Neural crest cell (in vitro differentiated cells): ENCODE data around the gene BRWD1. TPM values are rescaled to one million over a fixed set of nuclear protein-coding genes. Genes with fewer than 3 reads are reported as not detected.

Experiments
- DNase-seq: peaks from one replicate; pipeline ENCODE4 v3.0.0; 2021; ENCODE audit warnings: low read depth, mixed read lengths, low spot score
- H3K27ac Mint-ChIP-seq: one replicate; pipeline ENCODE4 v1.8.0; 2021; ENCODE audit warnings: mild to moderate bottlenecking, mixed read lengths; ENCODE audit not compliant: unreplicated experiment
- H3K27me3 Mint-ChIP-seq: 2 replicates; pipeline ENCODE4 v1.8.0; 2021; ENCODE audit warnings: low read depth, mild to moderate bottlenecking, mixed read lengths
- H3K36me3 Mint-ChIP-seq: 2 replicates; pipeline ENCODE4 v1.8.0; 2021; ENCODE audit warnings: low read depth, mild to moderate bottlenecking, mixed read lengths
- H3K4me1 Mint-ChIP-seq: 2 replicates; pipeline ENCODE4 v1.8.0; 2021; ENCODE audit warnings: mixed read lengths
- H3K4me3 Mint-ChIP-seq: one replicate; pipeline ENCODE4 v1.8.0; 2021; ENCODE audit warnings: mild to moderate bottlenecking, mixed read lengths
- H3K9me3 Mint-ChIP-seq: 2 replicates; pipeline ENCODE4 v1.8.0; 2021; ENCODE audit warnings: mixed read lengths
- total RNA-seq: library from RNA; stranded (reverse); gene quantifications from 2 replicates; pipeline ENCODE4 v1.2.1, GENCODE V29; 2021
- TF ChIP-seq, protein P1 (sequence below): fragments of 200-600 bp; sonication (generic); conservative IDR thresholded peaks from 2 replicates; pipeline ENCODE4 v1.5.0; 2021; ENCODE audit warnings: antibody characterized with exemption, mild to moderate bottlenecking

Gene BRWD1
- total RNA-seq, 1 donor from 2014 or later: 38.4 TPM

- DNase-seq: no peak
- Mint-ChIP-seq H3K9me3 (no peaks in the 10 kb centered on the region), H3K27ac (no peak overlapping the region), H3K36me3 (no peaks in the 10 kb centered on the region), H3K4me1 (peaks cover 7% of the 10 kb centered on the region), H3K4me3 (peak overlapping the region; percentile 39), H3K27me3 (no peaks in the 10 kb centered on the region)
- TF ChIP-seq, protein P1, sequence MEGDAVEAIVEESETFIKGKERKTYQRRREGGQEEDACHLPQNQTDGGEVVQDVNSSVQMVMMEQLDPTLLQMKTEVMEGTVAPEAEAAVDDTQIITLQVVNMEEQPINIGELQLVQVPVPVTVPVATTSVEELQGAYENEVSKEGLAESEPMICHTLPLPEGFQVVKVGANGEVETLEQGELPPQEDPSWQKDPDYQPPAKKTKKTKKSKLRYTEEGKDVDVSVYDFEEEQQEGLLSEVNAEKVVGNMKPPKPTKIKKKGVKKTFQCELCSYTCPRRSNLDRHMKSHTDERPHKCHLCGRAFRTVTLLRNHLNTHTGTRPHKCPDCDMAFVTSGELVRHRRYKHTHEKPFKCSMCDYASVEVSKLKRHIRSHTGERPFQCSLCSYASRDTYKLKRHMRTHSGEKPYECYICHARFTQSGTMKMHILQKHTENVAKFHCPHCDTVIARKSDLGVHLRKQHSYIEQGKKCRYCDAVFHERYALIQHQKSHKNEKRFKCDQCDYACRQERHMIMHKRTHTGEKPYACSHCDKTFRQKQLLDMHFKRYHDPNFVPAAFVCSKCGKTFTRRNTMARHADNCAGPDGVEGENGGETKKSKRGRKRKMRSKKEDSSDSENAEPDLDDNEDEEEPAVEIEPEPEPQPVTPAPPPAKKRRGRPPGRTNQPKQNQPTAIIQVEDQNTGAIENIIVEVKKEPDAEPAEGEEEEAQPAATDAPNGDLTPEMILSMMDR: no peak
Observed at GRCh38 chr21:39318091-39318959, 4.9 kb upstream of the BRWD1 start.

DNA sequence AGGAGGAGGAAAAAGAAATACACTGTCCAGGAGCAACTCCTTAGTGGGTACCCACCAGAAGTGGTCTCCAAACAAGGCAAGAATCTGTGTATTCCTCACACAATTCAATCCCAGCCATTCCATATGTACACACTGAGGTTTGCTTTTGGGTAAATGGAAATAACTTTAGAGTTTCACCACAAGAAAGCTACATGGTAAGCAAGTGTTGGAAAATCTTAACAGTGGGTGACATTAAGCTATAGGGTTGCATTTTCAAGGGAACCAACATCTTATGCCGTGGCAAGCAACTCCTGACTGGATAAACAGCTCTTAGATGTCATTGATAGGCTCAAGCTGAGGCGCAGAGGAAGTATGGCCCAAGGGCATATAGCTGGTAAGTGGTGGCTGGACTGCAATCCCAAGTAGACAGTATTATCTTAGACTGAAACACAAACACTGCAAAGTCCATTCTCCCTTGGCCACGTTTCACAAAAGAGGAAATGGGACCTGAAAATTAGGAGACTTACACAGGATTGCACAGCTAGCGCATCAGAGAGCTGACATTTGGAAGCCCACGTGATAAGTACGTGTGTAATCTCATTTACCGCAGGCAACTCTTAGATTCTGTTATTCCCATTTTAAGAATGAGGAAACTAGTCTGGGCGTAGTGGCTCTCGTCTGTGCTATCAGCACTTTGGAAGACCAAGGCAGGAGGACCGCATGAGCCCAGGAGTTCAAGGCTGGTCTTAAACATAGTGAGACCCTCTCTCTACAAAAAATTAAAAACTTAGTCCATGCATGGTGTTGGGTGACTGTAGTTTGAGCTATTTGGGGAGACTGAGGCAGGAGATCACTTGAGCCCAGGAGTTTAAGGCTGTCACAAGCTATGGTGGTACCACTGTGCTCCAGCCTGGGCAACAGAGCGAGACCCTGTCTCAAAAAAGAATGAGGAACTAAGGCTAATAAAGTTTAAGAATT, 4.0 kb upstream of the BRWD1 start:
- no peak for DNase-seq
- Mint-ChIP-seq H3K4me3 (peak overlapping the region; percentile 39), H3K36me3 (no peaks in the 10 kb centered on the region), H3K4me1 (peaks cover 7% of the 10 kb centered on the region), H3K27ac (no peak overlapping the region), H3K27me3 (no peaks in the 10 kb centered on the region), H3K9me3 (no peaks in the 10 kb centered on the region)
- TF ChIP-seq, protein P1: no peak

GRCh38 chr21:39316729-39317128, 3.3 kb upstream of the BRWD1 start:
- H3K27me3 Mint-ChIP-seq: no peaks in the 10 kb centered on the region
- TF ChIP-seq, protein P1: no peak
- H3K4me1 Mint-ChIP-seq: peaks cover 14% of the 10 kb centered on the region
- H3K27ac Mint-ChIP-seq: no peak overlapping the region
- H3K4me3 Mint-ChIP-seq: no peak overlapping the region
- peaks cover 5% of the 10 kb centered on the region for H3K36me3 Mint-ChIP-seq
- DNase-seq: no peak
- no peaks in the 10 kb centered on the region for H3K9me3 Mint-ChIP-seq

DNA sequence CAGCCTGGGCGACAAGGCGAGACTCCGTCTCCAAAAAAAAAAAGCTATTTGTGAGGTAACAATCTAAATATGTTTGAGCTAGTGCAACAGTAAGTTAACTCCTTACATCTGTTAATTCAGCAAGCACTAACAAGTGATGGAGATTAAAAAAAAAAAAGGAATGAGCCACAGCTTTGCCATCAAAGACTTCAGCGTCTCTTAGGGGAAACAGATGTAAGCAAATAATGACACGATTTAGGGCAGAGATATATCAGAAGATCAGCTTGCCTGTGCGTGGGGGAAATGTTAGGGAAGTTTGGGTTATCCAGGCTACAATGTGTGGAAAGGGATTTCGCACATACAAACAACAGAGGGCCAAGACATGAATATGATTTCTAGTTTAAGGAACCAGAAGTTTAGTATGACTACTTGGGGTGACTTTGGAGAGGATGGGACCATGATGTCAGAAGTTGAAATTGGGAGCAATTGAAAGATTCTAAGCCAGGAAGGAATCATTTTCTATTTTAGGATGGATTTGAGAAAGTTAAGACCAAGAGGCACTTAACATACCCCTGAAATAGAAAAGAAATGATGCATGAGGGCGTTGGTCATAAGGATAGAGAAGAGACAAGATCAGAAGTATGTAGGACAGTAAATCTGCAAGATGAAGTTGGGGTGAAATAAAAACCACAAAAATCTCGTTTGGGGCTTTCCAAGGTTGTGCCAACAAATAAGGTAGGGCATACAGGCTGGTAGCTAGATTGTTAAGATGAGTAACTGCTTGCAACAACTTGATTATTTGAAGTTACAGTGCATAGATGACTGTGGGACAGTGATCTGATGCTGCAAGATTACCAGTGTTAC, 2.4 kb upstream of the BRWD1 start:
- DNase-seq: no peak
- Mint-ChIP-seq H3K4me3 (peak overlapping the region; percentile 60), H3K27ac (no peak overlapping the region), H3K9me3 (no peaks in the 10 kb centered on the region), H3K27me3 (no peaks in the 10 kb centered on the region), H3K36me3 (peaks cover 6% of the 10 kb centered on the region), H3K4me1 (peaks cover 19% of the 10 kb centered on the region)
- TF ChIP-seq, protein P1: no peak
